Kidney (tissue), 14 donors: ENCODE results near the gene MAN2A2. TPM values are rescaled to one million over a fixed set of nuclear protein-coding genes. Genes with fewer than 3 reads are reported as not detected.
A peak's percentile ranks its signal among the peaks of the same experiment; 100 is the strongest.

Experiments used
- DNase-seq, 5 donors: peaks; one replicate each; pipeline ENCODE4 v3.0.0-alpha.2; 2013 to 2020
- FAIRE-seq: peaks from 2 replicates; lab custom pipeline; 2012; peaks lifted over from hg19 to GRCh38; lab: Jason Lieb, UNC
- H3K27ac ChIP-seq, 2 donors: one replicate each; pipeline ENCODE4 v1.7.0; 2013; ENCODE audit warnings: low read depth in 2 of 2, low read length in 2 of 2, inconsistent platforms in 1 of 2
- H3K27me3 ChIP-seq: one replicate; pipeline ENCODE4 v1.7.1; 2013; ENCODE audit warnings: low read length, inconsistent platforms; ENCODE audit not compliant: control insufficient read depth, insufficient read depth
- H3K36me3 ChIP-seq, 3 donors: one replicate each; pipeline versions ENCODE4 v1.7.0 to v1.7.1; 2013; ENCODE audit warnings: low read length in 3 of 3, control low read depth in 1 of 3, inconsistent platforms in 1 of 3; ENCODE audit not compliant: insufficient read depth in 3 of 3, control insufficient read depth in 2 of 3
- H3K4me1 ChIP-seq, 3 donors: one replicate each; pipeline versions ENCODE4 v1.7.0 to v1.7.1; 2013; ENCODE audit warnings: low read length in 3 of 3, inconsistent platforms in 1 of 3, low read depth in 1 of 3; ENCODE audit not compliant: control insufficient read depth in 2 of 3, insufficient read depth in 2 of 3
- H3K4me3 ChIP-seq, 3 donors: one replicate each; pipeline versions ENCODE4 v1.7.0 to v1.8.1; 2013; ENCODE audit warnings: low read length in 3 of 3, control low read depth in 1 of 3, inconsistent platforms in 1 of 3
- H3K9ac ChIP-seq, 3 donors: one replicate each; pipeline versions ENCODE4 v1.7.0 to v1.7.1; 2013; ENCODE audit warnings: low read length in 3 of 3, control low read depth in 1 of 3, inconsistent platforms in 1 of 3
- H3K9me3 ChIP-seq, 3 donors: one replicate each; pipeline versions ENCODE4 v1.7.0 to v1.7.1; 2013; ENCODE audit warnings: low read length in 3 of 3, control low read depth in 1 of 3, inconsistent platforms in 1 of 3; ENCODE audit not compliant: control insufficient read depth in 2 of 3, insufficient read depth in 1 of 3
- intact Hi-C: fragments of 100-400 bp; cut with DNase I; formaldehyde crosslinking; loops from one replicate; pipeline ENCODE4 v1.11.1; 2022
- polyA plus RNA-seq: library from polyadenylated mRNA; stranded (reverse); fragments of 350-450 nt; fragmentation: Illumina TruSeq; extraction: RNeasy Lipid Tissue Mini Kit (QIAGEN cat#74804); gene quantifications from one replicate; pipeline ENCODE4 v1.2.3, GENCODE V29; 2014; ENCODE audit warnings: low read depth, low replicate concordance; ENCODE audit not compliant: insufficient read depth
- total RNA-seq: library from RNA; stranded (reverse); fragmentation: NEBNext Ultra II Directional; extraction: Animal tissue kit (Norgen Biotek cat#: 25700); gene quantifications from one replicate; pipeline ENCODE4 v1.2.1, GENCODE V29; 2021
- TF ChIP-seq, protein P1 (sequence below): IDR thresholded peaks from 3 replicates; pipeline ENCODE4 v1.5.1; 2012; ENCODE audit warnings: mild to moderate bottlenecking, moderate library complexity, borderline replicate concordance; ENCODE audit not compliant: insufficient read depth; ENCODE audit errors: extremely low read depth
- donor health status: control.
- donor health status: control.
- donor health status: control.
- donor health status: control.
- donor health status: control.
- donor health status: DM: yes; HTN: yes; CAD: no.
- donor health status: Normal renal cell carcinoma (clear cell type).

MAN2A2 gene
- total and polyA plus RNA-seq, 2 donors from 2014 or later = 11.4 to 56.3 TPM

DNA sequence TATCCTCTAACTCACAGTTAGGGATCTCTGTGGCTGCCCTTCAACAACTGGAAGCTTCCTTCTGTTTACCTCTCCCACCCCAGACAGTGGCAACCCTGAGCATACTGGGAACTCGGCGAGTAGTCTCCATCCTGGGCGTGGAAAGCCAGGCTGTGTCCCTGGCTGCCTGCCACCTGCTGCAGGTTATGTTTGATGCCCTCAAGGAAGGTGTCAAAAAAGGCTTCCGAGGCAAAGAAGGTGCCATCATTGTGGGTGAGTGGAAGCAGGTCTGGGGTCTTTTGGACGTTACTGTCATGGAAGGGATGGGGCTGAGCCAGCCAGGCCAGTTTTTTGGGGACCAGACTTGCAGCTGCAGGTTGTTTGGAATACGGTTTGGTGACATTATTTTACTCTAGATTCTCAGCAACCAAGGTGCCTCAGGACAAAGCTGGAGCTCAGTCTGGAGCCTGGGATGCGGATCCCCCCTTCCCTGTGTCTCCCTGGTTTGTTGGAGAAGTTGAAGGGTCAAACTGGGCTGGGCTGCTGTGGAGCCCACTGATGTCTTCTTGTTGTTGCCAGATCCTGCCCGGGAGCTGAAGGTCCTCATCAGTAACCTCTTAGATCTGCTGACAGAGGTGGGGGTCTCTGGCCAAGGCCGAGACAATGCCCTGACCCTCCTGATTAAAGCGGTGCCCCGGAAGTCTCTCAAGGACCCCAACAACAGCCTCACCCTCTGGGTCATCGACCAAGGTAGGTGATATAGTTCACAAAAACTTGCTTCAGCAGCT is 39.4 kb downstream of the MAN2A2 start:
- FAIRE-seq = no peak
- intact Hi-C loops = no loop called here
- Histone ChIP-seq H3K4me3 (no peak overlapping the region), H3K36me3 (peaks cover 8 to 48% (median 44%) of the 10 kb centered on the region in 3 donors), H3K9ac (no peak overlapping the region), H3K4me1 (no peaks in the 10 kb centered on the region), H3K9me3 (no peaks in the 10 kb centered on the region), H3K27ac (no peak overlapping the region), H3K27me3 (no peaks in the 10 kb centered on the region)
- peak in 1 of 5 donors; percentile 46 for DNase-seq
- TF ChIP-seq, protein P1, sequence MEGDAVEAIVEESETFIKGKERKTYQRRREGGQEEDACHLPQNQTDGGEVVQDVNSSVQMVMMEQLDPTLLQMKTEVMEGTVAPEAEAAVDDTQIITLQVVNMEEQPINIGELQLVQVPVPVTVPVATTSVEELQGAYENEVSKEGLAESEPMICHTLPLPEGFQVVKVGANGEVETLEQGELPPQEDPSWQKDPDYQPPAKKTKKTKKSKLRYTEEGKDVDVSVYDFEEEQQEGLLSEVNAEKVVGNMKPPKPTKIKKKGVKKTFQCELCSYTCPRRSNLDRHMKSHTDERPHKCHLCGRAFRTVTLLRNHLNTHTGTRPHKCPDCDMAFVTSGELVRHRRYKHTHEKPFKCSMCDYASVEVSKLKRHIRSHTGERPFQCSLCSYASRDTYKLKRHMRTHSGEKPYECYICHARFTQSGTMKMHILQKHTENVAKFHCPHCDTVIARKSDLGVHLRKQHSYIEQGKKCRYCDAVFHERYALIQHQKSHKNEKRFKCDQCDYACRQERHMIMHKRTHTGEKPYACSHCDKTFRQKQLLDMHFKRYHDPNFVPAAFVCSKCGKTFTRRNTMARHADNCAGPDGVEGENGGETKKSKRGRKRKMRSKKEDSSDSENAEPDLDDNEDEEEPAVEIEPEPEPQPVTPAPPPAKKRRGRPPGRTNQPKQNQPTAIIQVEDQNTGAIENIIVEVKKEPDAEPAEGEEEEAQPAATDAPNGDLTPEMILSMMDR = no peak

DNA sequence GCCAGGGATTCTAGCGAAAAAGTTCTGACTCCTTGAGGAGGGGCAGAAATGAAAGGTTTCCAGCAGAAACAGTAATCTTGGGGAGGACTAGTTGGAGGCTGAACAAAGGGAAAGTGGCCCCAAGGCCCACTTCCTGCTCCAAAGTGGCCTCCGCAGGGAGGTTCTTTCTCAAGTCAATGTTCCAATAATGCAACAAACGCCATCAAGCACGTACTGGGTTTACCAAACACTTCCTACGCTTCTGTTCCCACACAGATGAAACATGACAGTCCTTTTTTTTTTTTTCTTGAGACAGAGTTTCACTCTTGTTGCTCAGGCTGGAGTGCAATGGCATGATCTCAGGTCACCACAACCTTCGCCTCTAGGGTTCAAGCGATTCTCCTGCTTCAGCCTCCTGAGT is 42.0 kb downstream of the MAN2A2 start:
- intact Hi-C loops = no loop called here
- no peak overlapping the region for H3K4me3 ChIP-seq
- H3K27me3 ChIP-seq = no peaks in the 10 kb centered on the region
- TF ChIP-seq, protein P1 = no peak
- no peaks in the 10 kb centered on the region for H3K4me1 ChIP-seq
- no peak overlapping the region for H3K27ac ChIP-seq
- no peaks in the 10 kb centered on the region for H3K9me3 ChIP-seq
- H3K36me3 ChIP-seq = peaks cover 6 to 47% (median 44%) of the 10 kb centered on the region in 3 donors
- no peak for FAIRE-seq
- DNase-seq = peak in 1 of 5 donors; percentile 6
- H3K9ac ChIP-seq = no peak overlapping the region

DNA sequence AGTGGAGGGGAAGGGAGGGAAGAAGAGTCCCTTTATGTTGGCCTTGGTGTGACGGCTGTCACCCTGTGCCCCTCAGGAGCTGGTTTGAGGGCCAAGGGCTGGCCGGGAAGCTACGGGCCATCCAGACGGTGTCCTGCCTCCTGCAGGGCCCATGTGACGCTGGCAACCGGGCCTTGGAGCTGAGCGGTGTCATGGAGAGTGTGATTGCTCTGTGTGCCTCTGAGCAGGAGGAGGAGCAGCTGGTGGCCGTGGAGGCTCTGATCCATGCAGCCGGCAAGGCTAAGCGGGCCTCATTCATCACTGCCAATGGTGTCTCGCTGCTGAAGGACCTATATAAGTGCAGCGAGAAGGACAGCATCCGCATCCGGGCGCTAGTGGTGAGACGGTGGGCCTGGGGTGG is 43.4 kb downstream of the MAN2A2 start:
- Histone ChIP-seq H3K27ac (no peak overlapping the region), H3K4me1 (no peaks in the 10 kb centered on the region), H3K9me3 (no peaks in the 10 kb centered on the region), H3K36me3 (peaks cover 0 to 43% (median 35%) of the 10 kb centered on the region in 3 donors), H3K27me3 (no peaks in the 10 kb centered on the region), H3K4me3 (no peak overlapping the region), H3K9ac (no peak overlapping the region)
- DNase-seq (peak in 1 of 5 donors; percentile 66), FAIRE-seq (no peak)
- TF ChIP-seq, protein P1 = no peak
- intact Hi-C loops = no loop called here
